Measurements from ENCODE around the gene GPATCH4.
"Not testable (repeated sequence)": the region's sequence is repeated elsewhere in the genome, so short reads cannot be mapped to it uniquely, and the experiment has no call there.

Gene GPATCH4

DNA sequence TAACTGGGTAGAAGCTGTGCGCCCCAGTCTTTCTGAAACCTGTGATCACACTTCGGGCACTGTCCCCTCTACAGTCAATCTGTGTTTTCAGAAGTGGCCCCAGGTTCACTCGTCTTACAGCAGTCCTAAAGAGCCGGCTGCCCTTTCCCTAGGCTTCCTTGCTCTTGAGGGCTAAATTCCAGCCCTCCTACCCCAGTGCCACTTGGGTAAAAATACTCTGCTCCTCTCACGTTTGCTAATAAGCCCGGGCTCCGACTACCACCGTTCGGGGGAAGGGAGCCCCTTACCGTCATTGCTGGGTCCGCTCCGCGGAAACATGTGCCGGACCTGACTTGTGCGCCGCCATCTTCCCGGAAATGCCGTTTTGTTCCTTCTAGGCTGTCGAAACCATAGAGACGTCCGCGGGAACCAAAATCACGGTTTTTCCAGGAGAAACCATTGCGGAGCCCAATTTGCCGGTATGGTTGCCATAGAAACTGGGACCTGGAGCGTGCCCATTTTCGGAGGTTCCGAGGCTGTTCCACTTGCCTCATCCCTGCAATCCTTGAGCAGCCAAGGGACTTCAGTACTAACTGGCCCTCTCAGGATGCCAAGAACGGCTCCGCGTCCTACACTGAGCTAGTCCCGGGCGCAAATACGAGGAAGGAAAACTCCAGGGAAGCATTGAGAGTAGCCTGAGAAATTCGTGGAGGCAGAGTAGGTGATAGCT lies at the start of gene GPATCH4:
Gene GPATCH4 (minus strand): TSS at position 358 of the 709 bp plus-strand sequence.
- DNase-seq (ENCODE audit: low spot score) = peak; percentile 86

DNA sequence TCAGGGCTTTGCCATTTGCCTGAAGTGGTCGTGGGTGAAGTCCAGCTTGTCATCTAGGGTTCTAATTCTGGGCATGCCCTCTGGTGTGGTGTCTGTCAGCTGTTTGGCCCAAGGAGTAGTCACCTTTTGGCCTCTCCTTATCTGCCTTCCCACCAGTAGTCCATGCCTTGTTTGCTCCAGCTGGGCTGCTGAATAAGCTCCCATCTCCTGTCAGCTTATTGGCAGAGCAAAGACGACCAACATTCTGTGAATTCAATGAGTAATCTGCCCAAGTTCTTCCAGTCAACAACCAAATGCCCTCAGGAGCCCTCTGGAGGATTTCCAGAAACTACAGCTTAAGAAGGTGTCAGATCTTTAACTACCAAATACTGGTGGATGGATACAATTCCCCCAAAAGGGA lies 47.7 kb upstream of the GPATCH4 start:
- no peak for DNase-seq (ENCODE audit: low spot score)

DNA sequence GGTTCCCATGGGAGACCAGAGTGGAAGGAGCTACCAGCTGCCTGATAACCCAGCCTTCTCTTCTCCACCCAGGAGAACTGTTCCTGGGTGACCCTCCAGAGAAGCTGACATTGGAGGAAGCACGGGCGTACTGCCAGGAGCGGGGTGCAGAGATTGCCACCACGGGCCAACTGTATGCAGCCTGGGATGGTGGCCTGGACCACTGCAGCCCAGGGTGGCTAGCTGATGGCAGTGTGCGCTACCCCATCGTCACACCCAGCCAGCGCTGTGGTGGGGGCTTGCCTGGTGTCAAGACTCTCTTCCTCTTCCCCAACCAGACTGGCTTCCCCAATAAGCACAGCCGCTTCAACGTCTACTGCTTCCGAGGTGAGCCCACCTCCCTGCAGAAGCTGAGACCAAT lies 47.2 kb upstream of the GPATCH4 start:
- no peak for DNase-seq (ENCODE audit: low spot score)

DNA sequence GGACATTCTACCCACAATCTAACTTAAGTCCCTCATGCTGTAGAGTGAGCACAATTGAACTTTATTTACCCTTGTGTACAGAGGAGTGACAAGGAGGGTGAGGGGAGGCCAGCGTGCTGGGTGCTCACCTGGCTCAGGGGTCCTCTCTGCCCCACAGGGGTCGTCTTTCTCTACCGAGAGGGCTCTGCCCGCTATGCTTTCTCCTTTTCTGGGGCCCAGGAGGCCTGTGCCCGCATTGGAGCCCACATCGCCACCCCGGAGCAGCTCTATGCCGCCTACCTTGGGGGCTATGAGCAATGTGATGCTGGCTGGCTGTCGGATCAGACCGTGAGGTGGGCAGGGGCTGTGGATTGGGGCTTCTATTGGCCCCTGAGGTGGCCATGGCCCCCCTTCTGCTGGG lies 46.1 kb upstream of the GPATCH4 start:
- DNase-seq (ENCODE audit: low spot score) = no peak

DNA sequence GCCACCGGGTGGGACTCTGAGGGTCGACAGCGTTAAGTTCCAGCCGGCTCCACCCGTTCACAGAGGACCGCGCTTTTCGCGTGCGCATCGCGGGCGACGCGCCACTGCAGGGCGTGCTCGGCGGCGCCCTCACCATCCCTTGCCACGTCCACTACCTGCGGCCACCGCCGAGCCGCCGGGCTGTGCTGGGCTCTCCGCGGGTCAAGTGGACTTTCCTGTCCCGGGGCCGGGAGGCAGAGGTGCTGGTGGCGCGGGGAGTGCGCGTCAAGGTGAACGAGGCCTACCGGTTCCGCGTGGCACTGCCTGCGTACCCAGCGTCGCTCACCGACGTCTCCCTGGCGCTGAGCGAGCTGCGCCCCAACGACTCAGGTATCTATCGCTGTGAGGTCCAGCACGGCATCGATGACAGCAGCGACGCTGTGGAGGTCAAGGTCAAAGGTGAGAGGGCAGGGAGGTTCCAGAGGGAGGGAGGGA lies 45.5 kb upstream of the GPATCH4 start:
- no peak for DNase-seq (ENCODE audit: low spot score)

DNA sequence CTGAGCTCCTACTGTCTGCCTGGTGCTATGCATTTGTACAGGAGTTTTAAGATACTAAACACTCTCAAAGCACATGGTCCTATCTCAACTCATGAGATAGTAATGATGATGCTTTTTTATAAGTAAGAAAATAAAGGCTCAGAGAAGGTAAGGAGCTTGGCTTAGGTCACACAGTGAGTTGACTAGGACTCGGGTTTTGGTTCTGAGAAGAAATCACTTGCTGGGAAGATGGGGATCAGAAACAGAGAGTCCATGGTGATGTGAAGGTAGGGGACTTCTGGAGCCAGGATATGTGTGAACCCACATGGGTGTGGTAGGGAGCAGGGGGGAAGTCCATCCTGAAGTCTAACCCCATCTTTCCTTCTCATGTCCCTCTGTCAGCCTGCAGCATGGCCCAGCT lies 44.4 kb upstream of the GPATCH4 start:
- DNase-seq (ENCODE audit: low spot score) = no peak

DNA sequence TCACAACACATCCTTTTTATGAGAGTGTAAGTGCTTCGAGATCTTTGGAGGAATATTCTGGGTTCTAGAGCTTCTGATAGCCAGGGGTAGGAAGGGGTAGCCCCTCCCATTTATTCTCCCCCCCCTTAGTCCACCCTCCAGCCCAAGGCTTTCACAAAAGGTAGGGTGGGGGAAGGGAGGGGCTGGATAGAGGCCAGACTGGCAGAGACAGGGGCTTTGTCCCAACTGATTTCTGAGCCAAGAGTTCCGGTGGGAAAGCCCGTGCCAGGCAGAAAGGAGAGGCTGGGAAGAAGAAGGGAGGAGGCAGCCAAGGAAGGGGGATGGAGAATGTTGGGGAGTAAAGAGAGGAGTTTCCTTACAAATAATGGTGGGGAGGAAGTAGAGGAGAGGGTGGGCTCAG lies 43.8 kb upstream of the GPATCH4 start:
- no peak for DNase-seq (ENCODE audit: low spot score)

DNA sequence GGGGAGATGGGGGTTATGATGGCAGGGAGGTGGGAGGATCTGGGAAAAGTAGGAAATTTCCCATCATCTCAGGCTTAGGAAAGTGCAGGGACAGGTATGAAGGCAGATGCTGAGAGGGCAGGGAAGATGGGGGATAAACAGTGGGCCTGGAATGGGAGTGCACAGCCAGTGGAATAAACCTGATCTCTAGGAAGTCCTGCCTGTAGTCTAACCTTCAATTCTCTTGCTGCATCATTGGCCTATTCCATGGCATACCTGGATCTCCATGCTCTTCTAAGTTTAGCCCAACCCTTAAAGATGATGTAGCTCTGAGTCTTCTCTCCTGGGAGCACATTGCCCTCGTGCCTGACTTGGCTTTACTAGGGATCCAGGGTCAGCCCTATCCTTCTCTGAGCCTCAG lies 43.4 kb upstream of the GPATCH4 start:
- no peak for DNase-seq (ENCODE audit: low spot score)

DNA sequence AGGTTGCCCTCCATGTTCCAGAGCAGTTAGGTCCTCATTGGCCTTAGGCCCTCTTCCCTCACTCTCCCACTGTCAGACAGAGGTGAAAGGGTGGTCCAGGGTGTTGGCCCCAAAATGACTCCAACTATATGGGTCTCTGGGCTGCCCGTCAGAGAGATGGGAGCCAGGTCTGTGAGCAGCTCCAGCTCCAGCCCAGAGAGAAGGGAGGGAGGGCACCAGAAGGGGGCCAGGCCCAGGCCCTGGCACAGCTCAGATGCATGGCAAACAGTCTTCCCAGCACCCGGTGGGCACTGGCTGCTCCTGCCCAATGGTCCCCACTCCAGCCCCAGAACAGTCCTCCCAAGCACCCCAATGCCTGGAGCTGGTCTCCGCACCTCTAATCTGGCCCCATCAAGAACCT lies 42.9 kb upstream of the GPATCH4 start:
- no peak for DNase-seq (ENCODE audit: low spot score)

DNA sequence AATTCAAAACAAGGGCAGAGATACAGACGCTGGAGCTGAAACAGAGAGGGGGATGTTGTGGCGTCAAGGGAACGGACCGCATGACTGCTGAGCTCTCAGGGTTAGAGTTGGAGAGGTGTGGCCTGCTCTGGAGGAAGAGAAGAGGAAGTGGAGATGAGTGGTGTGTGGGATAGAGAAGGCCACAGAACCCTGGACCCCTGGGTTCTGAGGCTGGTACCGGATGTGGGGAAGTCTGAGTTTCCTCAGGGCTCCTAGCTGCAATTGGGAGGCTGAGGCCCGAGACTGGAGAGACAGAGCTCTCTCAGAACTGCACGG lies 42.5 kb upstream of the GPATCH4 start:
- DNase-seq (ENCODE audit: low spot score) = no peak

DNA sequence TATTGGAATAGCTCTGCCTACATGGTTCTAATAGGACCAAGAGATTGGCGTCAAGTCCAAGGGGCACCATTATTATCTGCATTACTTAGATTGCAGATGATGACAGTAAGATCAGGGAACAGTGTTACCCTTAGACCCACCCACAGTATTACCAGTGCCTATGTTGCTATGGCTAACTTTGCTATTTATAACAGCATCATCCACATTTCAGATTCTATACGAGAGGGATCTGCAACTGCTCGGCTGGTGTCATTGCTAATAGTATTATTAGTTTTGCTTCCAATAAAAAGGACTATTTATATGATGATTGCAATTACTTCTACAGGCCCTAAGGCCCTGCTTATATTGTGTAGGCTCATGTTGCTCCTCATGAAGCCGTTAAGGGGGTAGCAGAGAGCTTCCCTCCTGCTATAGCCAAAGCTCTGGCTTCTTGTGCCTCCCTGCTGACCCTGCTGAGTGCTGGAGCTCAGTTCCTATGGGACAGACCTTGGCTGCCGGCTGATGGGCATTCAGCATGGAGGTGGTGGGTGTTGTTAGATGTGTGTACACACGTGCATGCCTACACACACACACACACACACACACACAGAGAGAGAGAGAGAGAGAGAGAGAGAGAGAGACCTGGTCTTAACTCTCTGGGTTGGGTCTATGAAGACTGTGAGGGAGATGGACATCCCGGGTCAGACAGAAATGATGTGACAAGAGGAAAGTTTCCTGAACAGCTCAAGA lies 41.9 kb upstream of the GPATCH4 start:
- DNase-seq (ENCODE audit: low spot score) = no peak

DNA sequence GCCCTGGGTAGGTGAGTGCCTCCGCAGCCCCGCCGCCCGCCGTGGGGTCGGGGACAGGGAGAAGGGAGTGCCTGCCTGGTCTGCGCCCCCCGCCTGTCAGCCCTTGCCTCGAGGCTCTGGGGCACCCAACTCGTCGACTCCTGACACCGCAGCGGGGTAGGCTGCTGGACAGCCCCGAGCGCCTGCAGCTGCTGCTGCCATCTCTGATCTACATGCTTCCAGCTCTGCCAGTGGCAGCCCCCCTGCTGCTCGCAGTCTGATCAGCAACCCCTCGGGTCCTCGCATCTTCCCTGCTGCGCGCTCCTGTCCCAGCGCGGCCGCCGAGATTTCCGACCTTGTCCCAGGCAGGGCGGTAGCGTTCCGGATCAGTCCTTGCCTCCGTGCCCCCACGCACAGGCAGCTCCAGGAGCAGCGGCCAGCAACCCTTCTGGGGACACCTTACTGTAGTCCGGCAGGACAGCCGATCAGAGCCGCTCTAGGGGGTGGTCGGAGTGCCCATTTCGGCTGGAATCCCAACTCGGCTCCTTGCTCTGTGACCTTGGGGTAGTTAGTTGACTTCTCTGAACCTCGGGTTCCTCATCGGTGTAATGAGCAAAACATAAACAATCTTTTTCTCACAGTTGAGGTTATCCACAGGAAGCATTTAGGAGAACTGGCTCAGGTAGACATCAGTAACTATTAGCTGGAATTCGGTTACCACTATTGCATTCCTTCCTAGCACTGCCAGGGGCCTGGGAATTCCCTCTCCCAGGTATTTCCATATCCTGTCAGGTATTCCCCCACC lies 41.2 kb upstream of the GPATCH4 start:
- no peak for DNase-seq (ENCODE audit: low spot score)

DNA sequence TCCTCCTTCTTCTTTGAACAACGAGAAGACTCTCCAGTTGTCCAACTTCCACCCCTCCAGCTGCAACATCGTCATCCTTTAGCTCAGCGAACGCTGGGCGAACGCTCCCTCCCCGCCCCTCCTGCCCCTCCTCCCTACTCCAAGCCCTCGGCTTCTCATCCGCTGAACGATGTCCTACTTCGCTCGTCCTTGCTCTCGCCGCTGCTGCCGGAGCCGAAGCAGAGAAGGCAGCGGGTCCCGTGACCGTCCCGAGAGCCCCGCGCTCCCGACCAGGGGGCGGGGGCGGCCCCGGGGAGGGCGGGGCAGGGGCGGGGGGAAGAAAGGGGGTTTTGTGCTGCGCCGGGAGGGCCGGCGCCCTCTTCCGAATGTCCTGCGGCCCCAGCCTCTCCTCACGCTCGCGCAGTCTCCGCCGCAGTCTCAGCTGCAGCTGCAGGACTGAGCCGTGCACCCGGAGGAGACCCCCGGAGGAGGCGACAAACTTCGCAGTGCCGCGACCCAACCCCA lies 40.5 kb upstream of the GPATCH4 start, which contains the start of gene BCAN:
Gene BCAN (plus strand): TSS at position 357 of the 504 bp plus-strand sequence. CDS start 3,938 bp downstream, outside the sequence.
- no peak for DNase-seq (ENCODE audit: low spot score)

DNA sequence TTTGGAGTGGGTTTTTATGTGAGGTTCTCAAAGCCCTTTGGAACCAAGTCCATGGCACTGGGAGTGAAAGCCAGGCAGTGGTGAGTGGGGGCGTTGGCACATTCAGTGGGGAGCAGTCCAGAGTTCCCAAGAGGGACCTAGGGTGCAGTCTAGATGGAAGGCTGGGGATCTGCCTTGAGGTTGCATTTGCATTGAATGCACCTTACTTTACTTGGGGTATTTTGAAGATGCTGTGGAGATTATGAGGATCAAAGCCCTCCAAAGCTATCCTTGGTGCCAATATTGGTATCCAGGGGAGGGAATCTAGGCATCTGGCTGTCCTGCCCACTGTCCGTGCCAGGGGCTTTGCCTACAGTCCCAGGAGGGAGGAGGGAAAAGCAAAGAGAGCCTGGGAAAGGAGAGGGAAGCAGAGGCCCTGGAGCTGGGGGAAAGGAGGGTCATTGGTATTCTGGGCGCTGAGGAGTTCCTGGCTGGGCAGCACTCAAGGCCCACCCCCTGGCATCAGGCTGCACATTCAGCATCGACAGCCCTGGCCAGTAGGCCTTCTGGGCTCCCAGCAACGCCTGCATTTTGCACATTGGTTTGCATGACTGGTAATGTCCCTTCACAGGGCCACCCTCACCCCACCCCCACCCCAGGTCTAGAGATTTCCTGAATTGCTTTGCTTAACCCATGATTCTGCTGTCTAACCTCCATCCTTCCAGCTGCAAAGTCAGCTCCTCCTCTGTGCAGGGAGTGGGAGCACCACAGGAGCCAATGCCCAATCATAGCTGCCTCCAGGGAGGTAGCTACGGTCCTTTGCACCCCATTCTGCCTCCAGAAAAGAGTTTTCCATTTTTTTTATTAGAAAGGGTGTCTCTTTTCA lies 39.8 kb upstream of the GPATCH4 start:
- no peak for DNase-seq (ENCODE audit: low spot score)

DNA sequence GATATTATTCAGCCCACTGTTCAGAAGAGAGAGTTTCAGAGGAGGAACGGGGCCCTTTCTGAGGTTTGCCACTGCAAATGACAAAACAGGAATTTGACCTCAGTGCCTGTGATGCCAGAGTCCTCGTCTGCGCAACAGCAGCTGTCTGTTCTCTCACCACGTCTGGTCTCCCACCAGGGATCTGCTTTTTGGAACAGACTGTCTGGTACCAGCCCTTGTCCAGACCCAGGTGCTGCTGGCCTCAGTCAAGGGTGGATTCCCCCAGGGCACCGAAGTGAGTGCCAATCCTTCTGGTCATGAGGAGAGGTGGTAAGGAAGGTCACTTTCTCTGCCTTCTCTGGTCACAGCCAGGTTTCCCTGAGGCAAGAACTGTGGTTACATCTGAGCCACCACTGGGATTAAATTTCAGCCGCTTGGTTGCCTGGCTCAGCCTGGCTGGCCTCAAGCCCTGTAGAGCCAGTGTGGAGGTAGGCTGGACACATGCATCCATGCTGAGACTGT lies 38.4 kb upstream of the GPATCH4 start:
- DNase-seq (ENCODE audit: low spot score) = no peak

DNA sequence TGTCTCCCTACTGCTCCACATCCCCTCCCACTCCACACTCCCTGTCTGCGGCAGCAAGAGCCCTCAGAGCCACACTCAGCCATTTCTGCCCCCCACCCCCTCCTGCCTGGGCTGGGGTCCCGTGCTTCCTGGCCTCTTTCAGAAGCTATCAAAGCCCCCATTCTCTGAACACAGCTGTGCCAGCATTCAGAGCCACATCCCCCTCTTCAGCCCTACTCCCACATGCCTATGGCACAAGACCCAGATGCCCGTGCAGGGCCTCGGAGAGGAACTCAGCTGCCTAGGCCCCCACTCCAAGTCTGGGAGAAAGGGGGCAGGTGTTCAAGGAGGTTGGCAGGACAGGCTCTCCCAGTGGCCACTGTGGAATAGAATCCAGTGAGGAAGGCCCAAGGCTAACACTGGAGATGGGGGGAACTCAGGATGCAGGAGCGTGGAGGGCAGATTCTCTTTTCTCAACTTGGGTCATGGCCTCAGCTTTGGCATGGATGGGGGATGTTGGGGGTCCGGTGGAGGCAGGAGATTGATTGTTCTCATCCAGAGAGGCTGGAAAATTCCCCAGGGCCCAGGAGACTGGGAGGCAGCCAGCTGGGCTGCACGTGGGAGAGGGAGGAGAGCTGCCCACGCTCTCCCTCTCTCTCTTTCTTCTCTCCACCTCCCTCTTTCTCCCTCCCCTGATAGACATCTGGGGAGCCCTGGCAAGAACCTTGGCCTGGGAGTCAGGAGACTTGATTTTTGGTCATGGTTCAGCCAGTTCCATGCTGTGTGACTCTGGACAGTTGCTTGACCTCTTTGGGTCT lies 37.1 kb upstream of the GPATCH4 start:
- DNase-seq (ENCODE audit: low spot score) = no peak

DNA sequence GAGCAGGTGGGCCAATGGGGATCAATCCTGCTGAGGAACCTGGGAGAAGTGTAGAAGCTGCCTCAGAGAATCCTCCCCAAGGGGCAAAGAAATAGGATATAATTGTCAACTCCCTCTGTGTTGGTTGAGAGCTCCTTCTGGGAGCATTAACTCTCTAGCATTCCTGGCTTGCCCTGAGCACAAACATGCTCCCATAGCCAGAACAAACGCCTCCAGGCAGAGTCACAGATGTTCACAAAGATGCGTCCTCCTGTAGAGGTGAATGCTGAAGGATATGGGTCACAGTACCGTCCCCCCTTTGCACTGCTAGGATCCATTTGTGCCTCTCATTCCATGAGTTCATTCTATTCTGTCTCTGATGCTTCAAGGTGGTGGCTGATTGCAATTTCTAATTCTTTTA lies 31.1 kb upstream of the GPATCH4 start:
- no peak for DNase-seq (ENCODE audit: low spot score)

DNA sequence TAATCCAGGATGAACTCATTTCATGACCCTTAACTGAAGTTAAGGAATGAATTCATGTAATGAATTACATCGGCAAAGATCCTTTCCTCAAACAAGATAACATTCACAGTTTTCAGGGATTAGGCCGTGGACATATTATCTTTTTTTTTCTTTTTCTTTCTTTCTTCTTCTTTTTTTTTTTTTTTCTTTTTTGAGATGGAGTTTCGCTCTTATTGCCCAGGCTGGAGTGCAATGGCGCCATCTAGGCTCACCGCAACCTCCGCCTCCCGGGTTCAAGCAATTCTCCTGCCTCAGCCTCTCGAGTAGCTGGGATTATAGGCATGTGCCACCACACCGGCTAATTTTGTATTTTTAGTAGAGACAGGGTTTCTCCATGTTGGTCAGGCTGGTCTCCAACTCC lies 29.9 kb upstream of the GPATCH4 start:
- not testable (repeated sequence) for DNase-seq (ENCODE audit: low spot score)

DNA sequence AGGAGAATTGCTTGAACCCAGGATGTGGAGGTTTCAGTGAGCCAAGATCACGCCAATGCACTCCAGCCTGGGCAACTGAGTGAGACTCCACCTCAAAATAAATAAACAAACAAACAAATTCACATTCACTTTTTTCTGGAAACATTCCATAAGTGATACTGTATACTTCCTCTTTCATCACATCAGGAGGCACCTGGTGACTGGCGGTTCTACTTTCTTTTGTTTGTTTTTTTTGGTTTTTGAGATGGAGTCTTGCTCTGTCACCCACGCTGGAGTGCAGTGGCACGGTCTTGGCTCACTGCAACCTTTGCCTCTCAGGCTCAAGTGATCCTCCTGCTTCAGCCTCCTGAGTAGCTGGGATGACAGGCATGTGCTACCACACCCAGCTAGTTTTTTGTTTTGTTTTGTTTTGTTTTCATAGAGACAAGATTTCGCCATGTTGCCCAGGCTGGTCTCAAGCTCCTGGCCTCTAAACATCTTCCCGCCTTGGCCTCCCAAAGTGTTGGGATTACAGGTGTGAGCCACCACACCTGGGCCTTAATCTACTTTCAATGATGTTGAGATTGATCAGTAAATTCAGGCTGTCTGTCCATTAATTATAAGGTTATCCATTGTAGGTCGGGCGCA lies 28.7 kb upstream of the GPATCH4 start:
- DNase-seq (ENCODE audit: low spot score) = no peak

DNA sequence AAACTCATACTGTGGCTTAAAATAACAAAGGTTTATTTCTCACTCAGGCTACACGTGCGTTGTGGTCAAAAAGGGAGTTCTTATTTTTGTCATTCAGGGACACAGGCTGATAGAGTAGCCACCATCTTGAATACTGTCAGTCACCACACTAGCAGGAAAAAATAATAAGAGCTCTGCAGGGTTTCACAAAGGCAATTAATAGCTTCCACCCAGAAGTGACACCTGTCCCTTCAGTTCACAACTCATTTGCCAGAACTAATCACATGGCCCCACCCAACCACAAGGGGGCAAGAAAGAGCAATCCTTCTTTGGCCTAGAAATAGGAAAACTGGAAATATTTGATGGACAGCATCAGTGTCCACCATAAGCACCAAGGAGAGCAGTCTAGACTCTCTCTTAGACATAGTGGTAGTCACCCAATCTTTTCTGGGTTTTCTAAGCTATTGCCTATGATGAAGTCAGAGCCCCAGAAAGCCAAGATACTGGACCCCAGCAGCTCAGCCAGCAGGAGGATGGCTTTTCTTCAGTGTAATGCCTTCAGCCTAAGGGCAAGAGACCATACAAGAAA lies 26.1 kb upstream of the GPATCH4 start:
- peak; percentile 72 for DNase-seq (ENCODE audit: low spot score)
